Astrocyte (in vitro differentiated cells and primary cell): ENCODE data around the gene SLC12A3. TPM values are rescaled to one million over a fixed set of nuclear protein-coding genes. Genes with fewer than 3 reads are reported as not detected.

Experiments used
- DNase-seq: peaks from one replicate; pipeline ENCODE4 v3.0.0-alpha.2; 2010; ENCODE audit warnings: low read depth
- FAIRE-seq: peaks from 2 replicates; lab custom pipeline; 2011; peaks lifted over from hg19 to GRCh38; lab: Jason Lieb, UNC
- H2AFZ ChIP-seq: 2 replicates; pipeline ENCODE4 v1.6.0; 2012; ENCODE audit warnings: low read depth, low read length, inconsistent platforms
- H3K27ac ChIP-seq: 2 replicates; pipeline ENCODE4 v1.5.1; 2011; ENCODE audit warnings: low read depth, low read length, inconsistent platforms
- H3K27me3 ChIP-seq: 2 replicates; pipeline ENCODE4 v1.6.0; 2011; ENCODE audit warnings: low read length, inconsistent platforms; ENCODE audit not compliant: insufficient read depth
- H3K36me3 ChIP-seq: 2 replicates; pipeline ENCODE4 v1.5.1; 2011; ENCODE audit warnings: low read length, inconsistent platforms; ENCODE audit not compliant: insufficient read depth
- H3K4me1 ChIP-seq: 2 replicates; pipeline ENCODE4 v1.5.1; 2011; ENCODE audit warnings: low read length, inconsistent platforms; ENCODE audit not compliant: insufficient read depth
- H3K4me2 ChIP-seq: 2 replicates; pipeline ENCODE4 v1.6.0; 2012; ENCODE audit warnings: low read length, inconsistent platforms
- H3K4me3 ChIP-seq: 2 replicates; pipeline ENCODE4 v1.5.1; 2011; ENCODE audit warnings: low read depth, mild to moderate bottlenecking, low read length, inconsistent platforms; ENCODE audit not compliant: insufficient read depth
- H3K79me2 ChIP-seq: 2 replicates; pipeline ENCODE4 v1.6.0; 2012; ENCODE audit warnings: mild to moderate bottlenecking, low read length, inconsistent platforms; ENCODE audit not compliant: insufficient read depth
- H3K9ac ChIP-seq: 2 replicates; pipeline ENCODE4 v1.6.0; 2012; ENCODE audit warnings: mild to moderate bottlenecking, low read length, inconsistent platforms
- H3K9me3 ChIP-seq: 2 replicates; pipeline ENCODE4 v1.5.1; 2012; ENCODE audit warnings: low read depth, mild to moderate bottlenecking, low read length, inconsistent platforms; ENCODE audit not compliant: insufficient read depth
- H4K20me1 ChIP-seq: 2 replicates; pipeline ENCODE4 v1.6.0; 2012; ENCODE audit warnings: low read length, inconsistent platforms; ENCODE audit not compliant: insufficient read depth
- H3K27ac Mint-ChIP-seq: one replicate; pipeline ENCODE4 v1.8.0; 2021; ENCODE audit warnings: mild to moderate bottlenecking, mixed read lengths; ENCODE audit not compliant: unreplicated experiment
- H3K27me3 Mint-ChIP-seq: one replicate; pipeline ENCODE4 v1.8.0; 2021; ENCODE audit warnings: low read depth, mixed read lengths; ENCODE audit not compliant: unreplicated experiment
- H3K36me3 Mint-ChIP-seq: one replicate; pipeline ENCODE4 v1.8.0; 2021; ENCODE audit warnings: low read depth, mixed read lengths; ENCODE audit not compliant: unreplicated experiment
- H3K4me1 Mint-ChIP-seq: one replicate; pipeline ENCODE4 v1.8.0; 2021; ENCODE audit warnings: low read depth, mixed read lengths; ENCODE audit not compliant: unreplicated experiment
- H3K4me3 Mint-ChIP-seq: one replicate; pipeline ENCODE4 v1.8.0; 2021; ENCODE audit warnings: mild to moderate bottlenecking, moderate library complexity, mixed read lengths; ENCODE audit not compliant: unreplicated experiment
- H3K9me3 Mint-ChIP-seq: one replicate; pipeline ENCODE4 v1.8.0; 2021; ENCODE audit warnings: mild to moderate bottlenecking, mixed read lengths; ENCODE audit not compliant: unreplicated experiment
- CTCF ChIP-seq: IDR thresholded peaks from 2 replicates; pipeline ENCODE4 v1.5.1; 2011; ENCODE audit warnings: low read depth, mild to moderate bottlenecking, inconsistent platforms, low read length, moderate library complexity; ENCODE audit not compliant: insufficient read depth
- EZH2 ChIP-seq: IDR thresholded peaks from 2 replicates; pipeline ENCODE4 v1.6.1; 2012; ENCODE audit warnings: mild to moderate bottlenecking, low read length, inconsistent platforms; ENCODE audit not compliant: insufficient read depth
- total RNA-seq: library from RNA; stranded (reverse); gene quantifications from 2 replicates; pipeline ENCODE4 v1.2.1, GENCODE V29; 2021

Gene SLC12A3
- total RNA-seq, 1 donor from 2014 or later, result 0.18 TPM

GRCh38 chr16:56923481-56924091 lies 58.6 kb downstream of the SLC12A3 start:
- Histone ChIP-seq H3K4me1 (peaks cover under 1% of the 10 kb centered on the region), H3K4me3 (no peak overlapping the region), H3K4me2 (no peak overlapping the region), H3K9ac (no peak overlapping the region), H3K36me3 (no peaks in the 10 kb centered on the region), H4K20me1 (no peaks in the 10 kb centered on the region), H3K9me3 (no peaks in the 10 kb centered on the region), H3K79me2 (no peaks in the 10 kb centered on the region), H2AFZ (no peak overlapping the region), H3K27me3 (no peaks in the 10 kb centered on the region), H3K27ac (no peak overlapping the region)
- FAIRE-seq (no peak), DNase-seq (peak; percentile 49)
- no peak for TF ChIP-seq EZH2
- Mint-ChIP-seq H3K27ac (no peak overlapping the region), H3K9me3 (peaks cover 2% of the 10 kb centered on the region), H3K4me1 (peaks cover 5% of the 10 kb centered on the region), H3K27me3 (peaks cover 12% of the 10 kb centered on the region), H3K4me3 (no peak overlapping the region), H3K36me3 (no peaks in the 10 kb centered on the region)

GRCh38 chr16:56927471-56927870 lies 62.5 kb downstream of the SLC12A3 start:
- H3K4me1 ChIP-seq, result peaks cover 8% of the 10 kb centered on the region
- H4K20me1 ChIP-seq, result peaks cover 3% of the 10 kb centered on the region
- Mint-ChIP-seq H3K27me3 (peaks cover 2% of the 10 kb centered on the region), H3K4me1 (no peaks in the 10 kb centered on the region), H3K4me3 (no peak overlapping the region), H3K36me3 (no peaks in the 10 kb centered on the region), H3K9me3 (no peaks in the 10 kb centered on the region), H3K27ac (no peak overlapping the region)
- H2AFZ ChIP-seq, result no peak overlapping the region
- peaks cover 6% of the 10 kb centered on the region for H3K79me2 ChIP-seq
- H3K27me3 ChIP-seq, result no peaks in the 10 kb centered on the region
- H3K9me3 ChIP-seq, result no peaks in the 10 kb centered on the region
- no peak overlapping the region for H3K27ac ChIP-seq
- TF ChIP-seq EZH2, result no peak
- TF ChIP-seq CTCF, result no peak
- H3K9ac ChIP-seq, result no peak overlapping the region
- no peaks in the 10 kb centered on the region for H3K36me3 ChIP-seq
- no peak for FAIRE-seq
- H3K4me3 ChIP-seq, result no peak overlapping the region
- no peak overlapping the region for H3K4me2 ChIP-seq
- DNase-seq, result no peak

- no peak overlapping the region for H3K4me2 ChIP-seq
Observed at GRCh38 chr16:56929639-56930038, 64.6 kb downstream of the SLC12A3 start.

More at GRCh38 chr16:56929639-56930038, 64.6 kb downstream of the SLC12A3 start:
- no peak overlapping the region for H3K9ac ChIP-seq
- H3K36me3 ChIP-seq, result peaks cover 6% of the 10 kb centered on the region
- peaks cover 8% of the 10 kb centered on the region for H3K4me1 ChIP-seq
- peaks cover 24% of the 10 kb centered on the region for H4K20me1 ChIP-seq
- peaks cover 28% of the 10 kb centered on the region for H3K79me2 ChIP-seq
- H3K9me3 Mint-ChIP-seq, result no peaks in the 10 kb centered on the region
- H3K36me3 Mint-ChIP-seq, result peaks cover 8% of the 10 kb centered on the region
- H3K4me3 Mint-ChIP-seq, result no peak overlapping the region
- no peak for DNase-seq
- no peak overlapping the region for H3K27ac Mint-ChIP-seq
- H3K9me3 ChIP-seq, result no peaks in the 10 kb centered on the region
- H3K4me1 Mint-ChIP-seq, result no peaks in the 10 kb centered on the region
- H2AFZ ChIP-seq, result no peak overlapping the region
- FAIRE-seq, result no peak
- no peak overlapping the region for H3K4me3 ChIP-seq
- H3K27ac ChIP-seq, result no peak overlapping the region
- peaks cover 2% of the 10 kb centered on the region for H3K27me3 Mint-ChIP-seq
- no peaks in the 10 kb centered on the region for H3K27me3 ChIP-seq
- no peak for TF ChIP-seq EZH2
